Measurements from ENCODE around the gene HSPB7.
"Not testable (repeated sequence)": the region's sequence is repeated elsewhere in the genome, so short reads cannot be mapped to it uniquely, and the experiment has no call there.

HSPB7 gene

DNA sequence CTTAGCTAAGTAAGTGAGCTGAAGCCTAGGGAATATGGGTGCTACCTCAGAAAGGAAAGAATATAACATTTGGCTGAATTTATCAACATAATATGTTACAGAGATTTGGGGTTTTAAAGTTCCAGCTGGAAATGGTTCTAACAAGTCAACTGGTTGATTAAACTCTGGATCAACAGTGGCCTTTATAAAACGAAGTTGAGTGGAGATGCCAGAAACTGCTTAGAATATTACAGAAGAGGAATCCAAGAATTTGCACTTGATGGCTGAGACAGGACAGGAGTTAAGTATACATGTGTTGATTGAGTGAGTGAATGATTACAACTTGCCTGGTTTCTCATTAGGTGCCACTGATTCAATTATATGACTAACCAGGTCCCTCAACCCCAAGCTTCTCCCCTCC, 34.6 kb downstream of the HSPB7 start:
- Histone ChIP-seq H3K9ac (ENCODE audit: low read depth, low read length, poor library complexity, severe bottlenecking) (no peak overlapping the region), H2AFZ (ENCODE audit: low read length) (no peak overlapping the region), H3K36me3 (ENCODE audit: insufficient read depth, low read length) (no peaks in the 10 kb centered on the region), H3F3A (ENCODE audit: low read depth) (no peaks in the 10 kb centered on the region), H3K4me2 (ENCODE audit: low read depth, low read length, poor library complexity, severe bottlenecking) (no peak overlapping the region), H3K27me3 (ENCODE audit: insufficient read depth, low read length, poor library complexity, severe bottlenecking) (peaks cover 5% of the 10 kb centered on the region), H3K79me2 (ENCODE audit: insufficient read depth, low read length) (no peaks in the 10 kb centered on the region), H3K4me1 (ENCODE audit: insufficient read depth, low read length, poor library complexity, severe bottlenecking) (no peaks in the 10 kb centered on the region), H3K4me3 (ENCODE audit: low read length, poor library complexity, severe bottlenecking) (no peak overlapping the region), H3K9me2 (replicated peaks; ENCODE audit: low read depth, low read length) (no peaks in the 10 kb centered on the region), H4K20me1 (ENCODE audit: insufficient read depth, low read length, poor library complexity, severe bottlenecking) (no peaks in the 10 kb centered on the region), H3K9me3 (ENCODE audit: insufficient read depth, low read depth, low read length) (no peaks in the 10 kb centered on the region)
- no peak for TF ChIP-seq EZH2phosphoT487 (IDR thresholded peaks at IDR 0.05; ENCODE audit: borderline replicate concordance)
- TF ChIP-seq CTCF (conservative IDR thresholded peaks at IDR 0.05; ENCODE audit: low read length) = no peak

DNA sequence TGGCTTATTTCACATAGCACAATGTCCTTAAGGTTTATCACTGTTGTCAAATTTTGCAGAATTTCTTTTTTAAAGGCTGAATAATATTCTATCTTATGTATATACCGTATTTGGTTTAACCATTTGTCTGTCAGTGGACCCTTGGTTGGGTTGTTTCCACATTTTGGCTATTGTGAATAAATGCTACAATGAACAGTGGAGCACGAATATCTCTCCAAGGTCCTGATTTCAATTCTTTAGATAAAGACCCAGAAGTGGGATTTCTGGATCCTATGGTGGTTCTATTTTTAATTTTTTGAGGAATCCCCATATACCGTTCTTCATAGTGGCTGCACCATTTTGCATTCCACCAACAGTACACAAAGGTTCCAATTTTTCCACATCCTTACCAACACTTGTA, 36.2 kb downstream of the HSPB7 start:
- no peak overlapping the region for H2AFZ ChIP-seq (ENCODE audit: low read length)
- no peak for TF ChIP-seq CTCF (conservative IDR thresholded peaks at IDR 0.05; ENCODE audit: low read length)
- no peak for TF ChIP-seq EZH2phosphoT487 (IDR thresholded peaks at IDR 0.05; ENCODE audit: borderline replicate concordance)
- H3K36me3 ChIP-seq (ENCODE audit: insufficient read depth, low read length) = no peaks in the 10 kb centered on the region
- no peaks in the 10 kb centered on the region for H3K4me1 ChIP-seq (ENCODE audit: insufficient read depth, low read length, poor library complexity, severe bottlenecking)
- H3K9ac ChIP-seq (ENCODE audit: low read depth, low read length, poor library complexity, severe bottlenecking) = no peak overlapping the region
- peaks cover 5% of the 10 kb centered on the region for H3K27me3 ChIP-seq (ENCODE audit: insufficient read depth, low read length, poor library complexity, severe bottlenecking)
- H3K4me2 ChIP-seq (ENCODE audit: low read depth, low read length, poor library complexity, severe bottlenecking) = no peak overlapping the region
- H4K20me1 ChIP-seq (ENCODE audit: insufficient read depth, low read length, poor library complexity, severe bottlenecking) = no peaks in the 10 kb centered on the region
- no peaks in the 10 kb centered on the region for H3K79me2 ChIP-seq (ENCODE audit: insufficient read depth, low read length)
- H3K9me3 ChIP-seq (ENCODE audit: insufficient read depth, low read depth, low read length) = no peaks in the 10 kb centered on the region
- no peaks in the 10 kb centered on the region for H3F3A ChIP-seq (ENCODE audit: low read depth)
- H3K4me3 ChIP-seq (ENCODE audit: low read length, poor library complexity, severe bottlenecking) = no peak overlapping the region
- H3K9me2 ChIP-seq (replicated peaks; ENCODE audit: low read depth, low read length) = no peaks in the 10 kb centered on the region

GRCh38 chr1:15977947-15978346, 39.9 kb downstream of the HSPB7 start:
- Histone ChIP-seq H4K20me1 (ENCODE audit: insufficient read depth, low read length, poor library complexity, severe bottlenecking) (peaks cover 18% of the 10 kb centered on the region), H3K79me2 (ENCODE audit: insufficient read depth, low read length) (peaks cover 26% of the 10 kb centered on the region), H3K4me1 (ENCODE audit: insufficient read depth, low read length, poor library complexity, severe bottlenecking) (peaks cover 21% of the 10 kb centered on the region)
- not testable (repeated sequence) for H3K4me2 ChIP-seq (ENCODE audit: low read depth, low read length, poor library complexity, severe bottlenecking); H3K9me3 ChIP-seq (ENCODE audit: insufficient read depth, low read depth, low read length); H3K4me3 ChIP-seq (ENCODE audit: low read length, poor library complexity, severe bottlenecking); H3K27me3 ChIP-seq (ENCODE audit: insufficient read depth, low read length, poor library complexity, severe bottlenecking); H3K36me3 ChIP-seq (ENCODE audit: insufficient read depth, low read length); H3F3A ChIP-seq (ENCODE audit: low read depth); H3K9me2 ChIP-seq (replicated peaks; ENCODE audit: low read depth, low read length); H2AFZ ChIP-seq (ENCODE audit: low read length); H3K9ac ChIP-seq (ENCODE audit: low read depth, low read length, poor library complexity, severe bottlenecking)

Measured in Loucy (cell line).